NCI-H748 (cell line): ENCODE data around the gene HJV.
A peak's percentile ranks its signal among the peaks of the same experiment; 100 is the strongest.

Experiments used
- DNase-seq: peaks from one replicate; lab custom pipeline; 2025; ENCODE audit not compliant: unreplicated experiment; lab: John Stamatoyannopoulos, UW

Gene HJV

DNA sequence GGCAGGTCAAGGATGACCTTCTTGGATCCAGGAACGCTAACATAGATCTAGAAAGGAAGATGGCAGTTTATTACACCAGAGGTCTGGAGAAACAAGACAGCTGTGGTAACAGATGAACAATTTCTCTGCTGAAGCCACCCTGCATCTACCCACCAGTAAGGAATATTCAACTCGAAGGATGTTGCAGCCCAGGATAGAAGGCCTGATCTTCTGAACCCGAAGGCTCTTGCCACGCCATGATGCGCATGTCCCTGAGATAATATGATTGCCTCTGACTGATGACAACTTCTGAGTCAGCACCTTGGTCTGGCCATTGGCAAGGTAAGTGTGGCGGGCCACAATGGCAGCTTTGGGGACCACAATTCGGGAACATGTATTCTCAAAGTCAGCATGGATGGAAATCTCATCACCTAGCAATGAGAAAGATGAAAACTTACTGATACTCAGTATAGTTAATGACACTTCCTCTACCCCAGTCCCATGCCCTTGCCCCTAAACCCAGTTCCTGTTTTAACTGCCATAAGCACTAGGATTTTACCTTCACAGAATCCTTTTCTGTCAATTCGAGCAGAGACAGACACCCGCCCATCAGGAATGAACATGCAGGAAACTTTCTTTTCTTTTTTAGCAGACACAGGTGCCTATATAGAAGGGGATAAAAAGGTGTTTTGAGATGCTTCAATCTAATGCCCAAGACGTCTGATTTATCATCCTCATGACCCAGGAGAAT is 27.0 kb downstream of the HJV start:
- DNase-seq = no peak

DNA sequence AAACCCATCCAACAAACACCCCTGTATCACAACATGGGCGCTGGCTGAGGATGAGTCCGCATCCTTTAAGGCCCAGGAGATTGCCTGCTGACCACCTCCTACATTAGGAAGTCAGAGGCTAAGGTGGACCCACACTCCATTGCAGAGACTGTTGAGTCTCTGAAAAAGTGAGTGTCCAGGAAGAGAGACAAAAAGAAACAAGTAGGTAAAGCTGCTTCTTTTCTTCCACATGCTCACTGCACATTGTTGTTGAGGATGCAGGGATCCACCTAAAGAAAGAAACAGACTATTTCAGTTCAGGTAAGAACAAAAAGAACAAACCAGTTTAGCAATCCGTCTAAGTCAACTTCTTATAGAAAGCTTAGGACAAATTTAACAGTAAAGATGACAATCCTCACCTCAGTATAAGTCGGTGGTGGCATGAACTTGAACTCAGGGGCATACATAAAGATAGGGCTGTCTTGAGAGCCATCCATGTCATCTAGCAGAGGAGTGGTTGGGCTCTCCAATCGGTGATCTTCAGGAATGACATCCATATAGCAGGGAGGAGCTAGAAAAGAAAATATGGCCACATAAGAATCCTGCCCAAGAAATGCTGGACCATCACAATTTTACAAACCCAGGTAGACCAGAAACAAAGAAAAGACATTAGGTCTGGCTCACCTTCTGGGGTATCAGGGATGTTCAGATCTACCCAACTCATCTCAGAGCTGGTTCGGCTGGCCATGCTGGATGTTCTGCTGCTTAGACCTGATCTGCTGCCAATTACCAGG is 27.7 kb downstream of the HJV start:
- no peak for DNase-seq

DNA sequence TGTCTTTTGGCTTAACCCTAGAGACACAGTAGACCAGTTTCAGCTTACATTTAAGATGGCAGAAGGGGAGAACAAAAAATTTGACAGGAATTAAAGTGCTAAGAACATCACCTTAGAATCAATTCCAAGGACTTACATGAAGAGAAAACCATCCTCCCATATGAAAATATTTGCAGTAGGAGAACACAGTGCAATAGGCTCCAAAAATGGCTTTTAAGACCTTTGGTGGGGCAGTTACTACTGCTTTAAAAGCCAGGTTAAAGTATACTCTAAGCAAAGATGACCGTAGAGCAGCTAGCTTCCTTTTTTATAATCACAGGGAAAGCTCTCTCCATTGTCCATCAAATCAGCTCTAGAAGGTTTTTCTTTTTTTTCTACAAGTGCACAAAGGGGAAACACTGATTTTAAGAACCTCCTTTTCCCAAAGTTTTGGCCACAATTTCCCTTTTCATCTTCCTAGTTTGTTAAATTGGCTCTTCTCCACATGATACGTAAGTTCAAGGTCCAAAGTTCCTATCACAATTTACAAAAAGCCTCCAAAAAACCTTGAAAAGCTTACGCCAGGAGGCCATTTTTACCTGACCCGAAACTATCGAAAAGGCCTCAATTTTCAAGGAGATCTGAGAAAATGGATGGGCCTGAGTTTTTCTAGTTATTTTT is 28.4 kb downstream of the HJV start:
- DNase-seq = no peak

DNA sequence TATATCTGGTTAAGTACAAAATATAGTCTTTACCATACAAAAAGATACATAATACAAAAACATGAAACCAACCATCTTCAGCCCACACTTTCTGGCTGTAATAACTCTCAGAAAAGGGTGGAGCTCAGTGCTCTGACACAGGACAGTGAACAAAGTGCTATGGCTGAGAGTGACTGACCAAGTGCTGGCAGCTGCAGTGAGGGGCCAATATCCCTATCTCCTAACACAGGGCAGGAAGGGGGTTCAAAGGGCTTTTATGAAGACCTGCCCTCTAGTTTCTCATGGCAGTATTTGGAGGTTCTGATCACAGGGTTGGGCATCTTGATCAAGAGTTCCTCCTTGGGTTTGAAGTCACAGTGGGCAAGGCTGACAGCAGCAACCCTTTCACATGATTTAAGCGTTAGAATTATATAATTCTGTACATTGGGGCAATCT is 29.0 kb downstream of the HJV start:
- DNase-seq = no peak

DNA sequence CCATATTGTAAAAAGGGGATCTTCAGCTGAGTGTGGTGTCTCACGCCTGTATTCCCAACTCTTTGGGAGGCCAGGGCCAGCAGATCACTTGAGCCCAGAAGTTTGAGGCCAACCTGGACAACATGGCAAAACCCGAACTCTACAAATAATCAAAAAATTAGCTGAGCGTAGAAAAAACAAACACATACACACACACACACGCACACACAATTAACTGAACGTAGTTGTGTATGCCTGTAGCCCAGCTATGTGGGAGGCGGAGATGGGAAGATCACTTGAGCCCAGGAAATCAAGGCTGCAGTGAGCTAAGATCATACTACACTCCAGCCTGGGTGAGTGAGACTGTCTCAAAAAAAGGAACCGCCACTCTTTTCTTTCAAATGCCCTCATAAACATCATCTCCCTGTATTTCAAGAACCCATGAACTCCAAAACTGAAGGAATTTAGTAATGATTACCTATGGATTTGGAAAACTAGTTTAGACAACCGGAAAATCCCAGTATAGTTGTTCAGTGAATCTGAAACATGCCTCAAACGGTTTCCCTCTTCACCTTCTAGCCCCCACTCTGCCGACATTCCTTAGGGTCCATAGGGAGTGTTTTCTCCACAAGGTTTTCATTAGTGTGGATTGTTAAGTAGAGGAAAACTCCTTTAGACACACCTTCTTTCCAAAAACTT is 29.7 kb downstream of the HJV start:
- no peak for DNase-seq

DNA sequence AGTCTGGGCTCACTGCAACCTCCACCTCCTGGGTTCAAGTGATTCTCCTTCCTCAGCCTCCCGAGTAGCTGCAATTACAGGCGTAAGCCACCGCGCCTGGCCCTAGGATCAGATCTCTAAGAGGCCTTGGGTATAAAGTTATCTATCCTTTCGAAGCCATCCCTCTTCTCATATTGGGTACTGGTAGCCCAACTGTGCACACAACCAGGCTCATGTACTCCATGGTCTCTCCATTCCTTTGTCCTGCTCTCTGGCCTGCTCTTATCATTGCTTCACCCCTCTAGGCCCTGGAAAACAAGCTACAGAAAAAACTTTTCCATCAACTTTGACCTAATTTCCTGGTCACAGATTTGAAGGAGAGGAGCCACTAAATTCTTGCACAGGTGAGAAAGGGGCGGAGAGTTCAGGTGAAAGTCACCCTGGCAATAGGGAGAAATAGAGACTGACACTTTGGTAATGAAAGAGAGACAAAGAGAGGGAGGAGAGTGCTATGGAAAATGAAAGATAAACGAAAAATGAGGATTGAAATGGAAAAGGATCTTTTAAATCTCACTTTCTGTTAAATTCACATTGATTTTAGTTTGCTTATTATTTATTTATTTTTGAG is 31.2 kb downstream of the HJV start:
- peak; percentile 39 for DNase-seq

DNA sequence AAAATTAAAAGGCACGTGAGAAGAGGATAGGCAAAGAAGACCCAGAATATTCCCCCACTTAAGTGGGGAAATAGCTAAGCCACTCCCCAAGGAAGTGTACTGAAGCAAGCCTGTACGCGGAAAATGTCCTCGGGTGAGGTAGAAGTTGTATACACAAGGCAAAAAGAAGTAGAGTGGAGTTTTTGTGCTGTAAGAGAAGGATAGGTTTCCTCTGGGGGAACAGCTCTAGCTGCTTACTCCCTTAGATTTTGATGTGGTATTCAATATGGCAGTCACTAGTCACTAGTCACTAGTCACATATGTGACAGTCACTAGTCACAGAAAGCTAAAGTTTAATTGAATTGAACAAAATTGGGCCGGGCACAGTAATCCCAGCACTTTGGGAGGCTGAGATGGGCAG is 32.8 kb downstream of the HJV start:
- no peak for DNase-seq

DNA sequence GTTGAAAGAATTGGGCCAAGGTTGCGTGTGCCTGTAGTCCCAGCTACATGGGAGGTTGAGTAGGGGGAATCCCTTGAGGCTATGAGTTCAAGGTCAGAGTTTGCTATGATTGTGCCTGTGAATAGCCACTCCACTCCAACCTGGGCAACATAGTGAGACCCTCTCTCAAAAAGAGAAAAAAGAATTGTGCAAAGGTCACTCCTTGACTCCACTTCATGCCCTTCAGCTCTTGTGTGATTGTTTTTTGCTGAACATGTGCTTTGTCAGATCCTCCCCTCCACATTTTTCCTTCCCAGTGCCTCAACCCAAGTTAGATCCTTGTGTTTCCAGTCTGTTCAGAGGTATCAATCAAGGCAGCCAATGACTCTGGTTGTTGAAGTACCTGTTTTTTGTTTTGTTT is 33.6 kb downstream of the HJV start:
- DNase-seq = no peak

DNA sequence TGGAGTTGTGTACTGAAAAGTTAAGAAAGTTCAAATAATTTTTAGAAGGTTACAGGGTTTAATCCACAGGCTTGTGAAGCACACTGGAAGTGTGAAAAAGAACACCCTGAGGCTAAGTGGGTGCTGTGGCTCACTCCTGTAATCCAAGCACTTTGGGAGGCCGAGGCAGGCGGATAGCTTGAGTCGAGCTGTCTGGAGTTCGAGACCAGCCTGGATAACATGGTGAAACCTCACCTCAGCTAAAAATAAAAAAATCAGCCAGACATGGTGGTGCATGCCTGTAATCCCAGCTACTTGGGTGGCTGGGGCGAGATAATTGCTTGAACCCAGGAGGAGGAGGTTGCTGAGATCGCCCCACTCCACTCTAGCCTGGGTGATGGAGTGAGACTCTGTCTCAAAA is 35.0 kb downstream of the HJV start:
- DNase-seq = no peak

DNA sequence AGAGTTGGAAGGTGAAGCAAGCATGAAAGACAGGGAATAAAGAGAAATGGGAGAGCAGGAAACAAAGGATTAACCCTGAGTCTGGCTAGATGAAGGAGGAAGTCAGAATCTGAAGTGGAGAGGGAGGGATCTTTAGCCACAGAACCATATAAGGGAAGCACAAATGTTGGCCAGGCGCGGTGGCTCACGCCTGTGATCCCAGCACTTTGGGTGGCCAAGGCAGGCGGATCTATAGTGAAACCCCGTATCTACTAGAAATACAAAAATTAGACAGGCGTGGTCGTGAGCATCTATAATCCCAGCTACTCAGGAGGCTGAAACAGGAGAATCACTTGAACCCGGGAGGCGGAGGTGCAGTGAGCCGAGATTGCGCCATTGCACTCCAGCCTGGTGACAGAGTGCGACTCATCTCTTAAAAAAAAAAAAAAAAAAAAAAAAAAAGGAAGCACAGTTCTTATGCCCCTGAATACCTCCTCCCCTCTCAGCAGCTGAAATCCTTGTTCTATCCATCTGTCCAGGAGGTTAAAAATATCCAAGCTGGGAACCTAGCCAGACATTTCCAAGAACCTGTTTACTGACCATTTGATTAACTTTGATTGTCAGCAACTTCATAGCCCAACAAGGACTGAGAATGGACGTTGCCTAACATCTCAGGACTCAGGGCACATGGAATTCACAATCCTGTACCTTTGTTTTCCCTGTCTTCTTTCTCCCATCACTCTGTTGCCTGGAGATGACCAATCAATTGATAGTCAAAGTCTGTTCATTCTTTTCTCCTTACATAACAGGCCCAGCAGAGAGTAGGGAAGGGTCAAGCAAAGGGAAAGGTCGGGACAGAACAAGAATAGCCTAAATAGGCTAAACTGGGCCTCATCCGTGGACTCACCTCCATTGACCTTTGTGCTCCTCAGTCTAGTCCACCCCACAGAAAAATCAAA is 35.8 kb downstream of the HJV start:
- no peak for DNase-seq

DNA sequence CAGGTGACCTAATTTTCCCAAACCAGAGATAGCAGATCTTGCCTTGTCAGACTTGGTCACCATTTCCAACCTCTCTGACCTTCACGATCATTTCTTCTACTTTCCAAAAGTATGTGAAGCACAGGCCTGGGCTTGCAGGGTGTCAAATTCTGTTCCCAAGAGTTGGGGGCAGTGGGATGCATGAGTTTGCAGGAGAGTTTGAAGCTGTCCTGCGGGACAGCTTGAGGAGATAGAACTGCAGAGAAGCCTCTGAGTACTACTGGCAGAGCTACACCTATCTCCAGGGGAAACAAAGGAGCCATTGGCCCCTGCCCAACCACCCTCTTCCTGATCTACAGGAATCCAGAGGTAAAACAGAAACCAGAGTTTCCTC is 36.4 kb downstream of the HJV start:
- no peak for DNase-seq

DNA sequence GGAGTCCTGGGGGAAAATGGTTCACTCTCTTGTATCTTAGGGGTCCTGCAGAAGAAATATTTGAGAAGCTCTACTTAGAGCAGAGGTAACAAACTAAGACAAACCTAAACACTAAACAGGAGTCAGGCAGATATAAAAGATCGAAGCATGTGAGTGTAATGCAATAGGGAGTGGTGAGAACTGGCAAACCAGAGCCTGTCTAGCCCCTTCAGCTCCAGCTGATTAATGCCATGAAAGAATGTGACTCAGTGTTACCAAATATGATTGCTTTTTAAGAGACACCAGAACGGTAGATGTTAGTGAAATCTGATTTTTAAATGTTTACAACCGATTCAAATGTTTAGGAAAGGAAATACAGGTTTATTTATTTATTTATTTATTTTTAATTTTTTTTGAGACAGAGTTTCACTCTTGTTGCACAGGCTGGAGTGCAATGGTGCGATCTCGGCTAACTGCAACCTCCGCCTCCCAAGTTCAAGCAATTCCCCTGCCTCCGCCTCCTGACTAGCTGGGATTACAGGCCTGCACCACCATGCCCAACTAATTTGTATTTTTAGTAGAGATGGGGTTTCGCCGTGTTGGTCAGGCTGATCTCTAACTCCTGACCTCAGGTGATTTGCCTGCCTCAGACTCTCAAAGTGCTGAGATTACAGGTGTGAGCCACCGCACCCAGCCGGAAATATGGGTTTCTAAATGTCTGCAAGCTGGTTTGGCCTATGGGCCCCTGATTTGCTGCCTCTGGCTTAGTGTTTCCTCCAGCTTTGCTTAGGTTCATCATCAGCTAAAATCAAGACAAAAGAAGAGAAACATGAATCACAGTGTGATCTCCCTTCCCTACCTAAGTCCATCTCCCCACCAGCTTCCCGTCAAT is 37.3 kb downstream of the HJV start:
- DNase-seq = no peak

DNA sequence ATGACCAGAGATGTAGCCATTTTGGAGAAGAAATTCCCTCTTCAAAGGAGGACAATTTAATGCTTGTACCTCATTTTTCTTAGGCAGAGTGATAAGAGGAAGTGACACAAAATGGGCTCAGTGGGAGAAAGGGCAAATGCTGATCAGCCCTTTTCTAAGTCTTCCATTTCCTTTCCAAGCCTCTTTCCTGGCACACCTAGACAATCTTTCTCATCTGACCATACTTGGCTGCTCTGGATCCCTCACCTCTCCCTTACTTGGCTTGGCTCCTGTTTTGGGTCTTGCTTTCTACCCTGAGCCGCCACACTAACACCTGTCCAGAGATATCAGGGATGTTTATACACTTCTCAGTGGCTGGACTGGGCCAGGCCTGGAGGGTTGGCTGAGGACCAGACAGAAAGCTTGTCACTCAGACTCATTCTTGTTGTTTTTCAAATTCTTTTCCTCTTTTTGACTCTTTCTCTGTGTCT is 38.3 kb downstream of the HJV start:
- no peak for DNase-seq

DNA sequence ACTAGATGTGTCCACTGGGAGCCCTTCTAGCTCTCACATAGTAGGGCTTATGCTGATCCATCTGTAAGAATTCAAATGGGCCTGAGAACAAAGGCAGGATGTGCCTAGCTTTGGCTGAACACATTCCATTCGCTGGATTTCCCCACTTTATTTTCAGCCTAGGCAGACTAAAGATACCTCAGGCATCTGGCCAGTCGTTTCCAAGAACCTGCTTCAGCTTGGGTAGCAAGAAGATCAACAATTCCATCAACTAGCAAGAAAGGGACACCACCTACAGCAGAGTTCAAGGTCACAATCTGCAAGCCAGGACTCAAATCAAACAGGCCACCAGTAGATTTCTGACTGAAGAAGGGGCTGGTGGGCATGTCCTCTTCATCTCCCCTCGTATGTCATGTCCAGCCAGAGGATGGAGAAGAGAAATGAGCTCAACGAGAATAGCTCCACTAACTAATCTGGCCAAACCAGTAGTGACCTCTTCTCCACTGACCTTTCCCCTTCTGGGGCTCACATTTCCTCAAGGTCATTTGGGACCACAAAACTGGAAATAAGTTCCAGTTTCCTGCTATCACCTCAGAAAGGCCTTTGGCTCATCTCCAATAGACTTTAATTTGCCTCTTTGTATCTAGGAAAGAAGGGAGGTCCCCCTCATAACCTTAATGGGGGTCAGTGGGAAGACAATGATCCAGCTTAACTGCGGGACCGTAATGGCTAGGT is 39.4 kb downstream of the HJV start:
- DNase-seq = no peak

DNA sequence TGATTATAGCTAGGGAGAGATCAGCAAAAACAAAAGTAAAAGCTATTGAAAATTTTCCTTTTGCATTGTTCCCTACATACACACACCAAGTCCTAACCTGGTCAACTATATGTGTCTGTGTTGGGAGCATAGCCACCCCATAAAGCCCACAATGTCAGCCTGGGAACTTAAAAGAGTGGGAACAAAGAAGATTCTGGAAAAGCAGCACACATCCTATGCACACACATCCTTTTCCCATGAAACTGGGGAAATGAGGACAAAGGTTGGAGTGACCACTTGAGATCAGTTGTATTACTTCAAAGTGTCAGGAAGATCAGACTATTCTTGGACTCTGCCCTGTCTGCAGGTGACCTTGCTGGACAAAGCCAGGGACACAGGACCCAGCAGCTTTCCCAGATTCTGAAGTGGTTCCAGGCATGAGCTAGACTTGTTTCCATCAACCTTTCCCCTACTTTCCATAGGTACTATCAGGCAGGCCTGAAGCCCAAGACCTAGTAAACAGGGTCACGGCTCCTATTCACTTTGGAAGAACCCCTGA is 41.0 kb downstream of the HJV start:
- no peak for DNase-seq

DNA sequence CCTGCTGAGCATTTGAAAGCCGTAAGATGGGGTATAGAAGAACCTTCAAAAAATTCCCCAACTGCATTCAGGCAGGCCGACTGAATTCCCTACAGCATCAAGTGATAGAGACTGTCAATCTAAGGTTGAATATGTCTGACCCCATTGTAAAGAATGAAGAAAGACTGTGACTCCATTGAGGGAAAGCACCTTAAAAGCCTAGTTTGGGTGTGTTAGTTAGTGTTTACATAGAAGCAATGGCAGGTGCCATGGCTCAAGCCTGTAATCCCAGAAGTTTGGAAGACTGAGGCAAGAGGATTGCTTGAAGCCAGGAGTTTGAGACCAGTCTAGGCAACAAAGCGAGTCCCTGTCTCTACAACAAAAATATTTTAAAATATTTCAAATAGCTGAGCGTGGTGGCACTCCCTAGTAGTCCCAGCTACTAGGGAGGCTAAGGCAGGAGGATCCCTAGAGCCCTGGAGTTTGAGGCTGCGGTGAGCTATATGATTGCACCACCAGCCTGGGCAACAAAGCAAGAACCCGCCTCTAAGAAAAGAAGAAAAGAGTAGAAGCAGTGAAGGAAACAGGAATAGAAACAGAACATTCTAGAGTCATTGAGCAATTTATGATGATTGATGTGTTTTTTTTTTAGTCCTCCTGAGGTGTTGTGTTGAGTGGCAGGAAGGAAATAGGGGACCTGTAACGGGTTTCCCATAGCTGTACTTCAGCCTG is 41.6 kb downstream of the HJV start:
- no peak for DNase-seq
